RPMI8226 (cell line): ENCODE results near the gene PTGIR.

Experiments used
- DNase-seq: peaks from one replicate; pipeline ENCODE4 v3.0.0-alpha.2; 2015

Gene PTGIR, protein sequence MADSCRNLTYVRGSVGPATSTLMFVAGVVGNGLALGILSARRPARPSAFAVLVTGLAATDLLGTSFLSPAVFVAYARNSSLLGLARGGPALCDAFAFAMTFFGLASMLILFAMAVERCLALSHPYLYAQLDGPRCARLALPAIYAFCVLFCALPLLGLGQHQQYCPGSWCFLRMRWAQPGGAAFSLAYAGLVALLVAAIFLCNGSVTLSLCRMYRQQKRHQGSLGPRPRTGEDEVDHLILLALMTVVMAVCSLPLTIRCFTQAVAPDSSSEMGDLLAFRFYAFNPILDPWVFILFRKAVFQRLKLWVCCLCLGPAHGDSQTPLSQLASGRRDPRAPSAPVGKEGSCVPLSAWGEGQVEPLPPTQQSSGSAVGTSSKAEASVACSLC

GRCh38 chr19:46624958-46625661, at the start of gene PTGIR:
Gene PTGIR, minus strand, starts transcription at chr19:46625089. Its CDS starts 864 bp downstream, at chr19:46624225.
- peak; percentile 23 for DNase-seq

- DNase-seq = no peak
These were observed 45.9 kb upstream of the PTGIR start for GRCh38 chr19:46670813-46671212.

DNA sequence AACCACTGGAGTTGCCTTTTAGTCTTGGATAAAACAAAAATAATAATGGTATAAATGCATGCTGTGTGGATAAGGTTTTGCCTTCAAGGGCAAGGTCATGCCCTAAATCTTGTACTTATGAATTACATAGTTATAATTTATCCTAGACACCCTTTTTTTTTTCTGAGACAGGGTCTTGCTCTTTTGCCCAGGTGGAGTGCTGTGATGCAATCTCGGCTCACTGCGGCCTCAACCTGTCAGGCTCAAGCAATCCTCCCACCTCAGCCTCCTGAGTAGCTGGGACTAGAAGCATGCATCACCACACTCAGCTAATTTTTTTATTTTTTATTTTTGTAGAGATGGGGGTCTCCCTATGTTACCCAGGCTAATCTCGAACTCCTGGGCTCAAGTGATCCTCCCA, 43.8 kb upstream of the PTGIR start:
- DNase-seq = no peak

GRCh38 chr19:46665072-46665471, 40.2 kb upstream of the PTGIR start:
- DNase-seq = no peak

DNA sequence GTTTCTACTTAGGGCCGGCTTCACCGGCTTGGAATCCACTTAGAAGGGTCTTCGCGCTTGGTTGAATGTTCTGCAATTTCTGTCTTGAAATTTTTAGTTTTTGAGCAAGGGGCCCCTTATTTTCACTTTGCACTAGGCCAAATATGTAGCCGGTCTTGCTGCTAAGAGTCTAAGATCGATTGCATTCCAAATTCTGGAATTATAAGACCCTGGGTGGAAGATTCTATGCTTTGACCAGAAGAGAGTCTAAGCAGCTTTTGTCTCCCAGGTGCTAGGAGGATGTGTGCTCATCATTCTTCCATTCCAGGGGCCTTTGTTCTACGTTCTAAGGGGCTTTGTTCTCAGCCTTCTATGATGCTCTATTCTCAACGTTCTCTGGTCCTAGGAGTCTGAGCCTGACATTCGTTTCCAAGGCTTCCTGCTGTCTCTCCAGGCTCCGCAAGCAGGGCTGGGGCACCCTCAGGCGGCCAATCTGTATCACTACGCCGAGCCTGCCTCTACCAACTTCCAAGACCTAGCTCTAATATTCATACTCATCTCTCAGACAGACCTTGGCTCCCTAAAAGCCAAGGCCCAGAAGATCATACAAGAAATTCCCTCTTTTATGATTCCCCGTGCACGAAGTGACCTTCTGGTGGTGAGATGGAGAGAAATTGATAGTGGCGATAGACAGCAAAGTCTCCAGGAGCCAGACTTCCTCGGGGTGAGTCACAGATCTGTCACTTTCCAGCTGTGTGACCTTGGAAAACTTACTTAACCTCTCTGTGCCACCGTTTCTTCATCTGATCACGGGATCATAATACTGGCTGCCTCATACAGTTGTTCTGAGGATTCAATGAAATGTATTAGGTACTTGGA, 37.1 kb upstream of the PTGIR start:
- DNase-seq = peak; percentile 75

DNA sequence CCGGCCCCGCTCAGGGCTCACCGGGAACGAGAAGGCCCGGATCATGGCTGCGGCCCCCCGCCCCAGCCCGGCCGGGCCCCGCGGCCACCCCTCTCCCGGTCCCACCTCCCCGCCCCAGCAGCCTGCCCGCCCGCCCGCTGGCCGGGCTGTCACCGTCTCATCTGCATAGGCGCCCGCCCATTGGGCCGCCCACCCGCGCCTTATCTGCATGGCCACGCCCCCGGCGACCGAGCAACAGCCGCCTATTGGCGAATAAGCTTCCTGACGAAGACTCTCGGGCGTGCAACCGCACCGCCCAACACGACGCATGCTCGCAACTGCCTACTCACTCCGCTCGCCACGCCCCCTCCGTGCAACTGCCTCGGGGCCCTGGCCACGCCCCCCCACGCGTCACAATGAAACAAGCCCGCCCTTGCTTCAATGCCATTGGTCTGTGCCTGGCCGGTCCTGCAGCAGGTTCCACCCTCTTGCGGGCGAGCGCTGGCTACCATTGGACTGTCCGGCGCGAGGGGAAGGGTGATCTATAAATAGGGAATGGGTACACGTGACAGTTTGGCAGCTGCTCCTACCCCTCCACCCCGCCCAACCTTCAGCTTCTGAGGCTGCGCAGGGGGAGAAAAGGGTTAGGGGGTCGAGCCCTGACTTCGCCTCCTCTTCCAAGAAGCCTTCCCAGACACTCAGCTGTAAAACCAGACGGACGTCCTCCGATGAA, 36.3 kb upstream of the PTGIR start, which contains the start of gene DACT3:
DACT3 (minus strand) TSS at position 163 of the 712 bp plus-strand sequence; CDS start at position 45, 118 bp downstream.
- peak; percentile 99 for DNase-seq

- DNase-seq = no peak
These were observed 35.7 kb upstream of the PTGIR start for GRCh38 chr19:46660551-46661019.

GRCh38 chr19:46660008-46660517, 35.2 kb upstream of the PTGIR start:
- no peak for DNase-seq

DNA sequence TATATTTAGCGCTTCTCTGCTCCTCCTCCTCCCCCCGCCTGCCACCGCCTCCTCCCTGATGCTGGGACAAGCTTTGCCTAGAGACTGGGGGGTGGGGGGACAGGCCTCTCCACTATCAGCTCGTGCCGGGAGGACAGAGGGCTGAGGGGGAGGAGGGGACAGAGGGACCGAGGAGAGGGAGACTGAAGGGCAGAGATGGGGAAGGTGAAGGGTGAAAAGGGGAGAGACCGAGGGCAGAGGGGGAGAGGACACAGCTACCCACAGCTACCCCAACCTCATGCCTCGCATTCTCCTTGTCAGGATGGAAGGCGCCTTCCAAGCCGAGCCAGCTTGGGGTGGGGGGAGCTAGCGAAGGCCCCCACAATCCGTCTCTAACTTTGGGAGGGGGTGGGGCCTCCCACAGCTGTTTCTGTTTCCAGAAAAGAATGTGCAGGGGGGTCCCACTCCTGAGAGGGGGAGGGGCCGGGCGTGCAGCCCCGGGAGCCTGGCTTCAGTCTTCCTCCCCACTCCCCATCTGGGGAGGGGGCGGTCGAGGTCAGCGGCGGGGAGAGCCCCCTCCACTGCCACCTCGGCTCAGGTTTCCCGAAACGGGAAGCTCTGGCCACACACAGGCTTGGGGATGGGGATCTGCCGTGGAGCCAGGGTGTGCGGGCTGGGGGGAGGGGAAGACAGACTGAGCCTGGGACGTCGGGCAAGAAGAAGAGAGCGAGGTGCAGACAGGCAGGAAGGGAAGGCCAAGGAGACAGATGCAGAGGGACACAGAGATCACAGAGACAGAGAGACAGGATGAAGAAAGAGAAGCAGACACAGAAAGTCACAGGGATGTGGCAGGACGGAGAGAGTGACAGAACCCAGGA, 34.5 kb upstream of the PTGIR start:
- no peak for DNase-seq

- no peak for DNase-seq
These were observed 31.7 kb upstream of the PTGIR start for GRCh38 chr19:46656541-46656940.

DNA sequence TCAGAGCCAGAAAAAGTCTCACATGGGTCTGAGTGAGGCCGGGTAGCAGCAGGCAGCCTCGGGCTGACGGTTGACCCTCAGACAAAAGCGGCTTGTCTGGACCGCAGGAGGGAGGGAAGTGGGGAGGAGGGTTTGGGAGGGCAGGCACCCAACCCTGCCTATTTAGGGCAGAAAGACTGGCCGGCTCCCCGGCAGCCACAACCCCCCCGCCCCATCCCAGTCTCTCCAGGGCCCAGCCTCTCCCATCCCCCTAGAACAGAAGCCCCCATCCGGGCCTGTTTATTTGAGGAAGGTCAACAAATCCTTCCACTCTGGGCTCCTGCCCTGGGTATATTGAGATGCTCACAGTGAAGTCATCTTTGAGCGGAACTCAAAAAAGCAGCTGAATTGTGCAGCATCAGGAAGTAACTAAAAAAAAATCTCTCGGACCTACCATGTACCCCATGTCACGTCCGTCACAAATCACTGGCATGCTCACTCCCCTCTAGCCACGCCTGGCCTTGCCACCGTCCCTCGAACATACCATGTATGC, 29.8 kb upstream of the PTGIR start:
- DNase-seq = no peak

- no peak for DNase-seq
These were observed 25.6 kb upstream of the PTGIR start for GRCh38 chr19:46650445-46650844.

DNA sequence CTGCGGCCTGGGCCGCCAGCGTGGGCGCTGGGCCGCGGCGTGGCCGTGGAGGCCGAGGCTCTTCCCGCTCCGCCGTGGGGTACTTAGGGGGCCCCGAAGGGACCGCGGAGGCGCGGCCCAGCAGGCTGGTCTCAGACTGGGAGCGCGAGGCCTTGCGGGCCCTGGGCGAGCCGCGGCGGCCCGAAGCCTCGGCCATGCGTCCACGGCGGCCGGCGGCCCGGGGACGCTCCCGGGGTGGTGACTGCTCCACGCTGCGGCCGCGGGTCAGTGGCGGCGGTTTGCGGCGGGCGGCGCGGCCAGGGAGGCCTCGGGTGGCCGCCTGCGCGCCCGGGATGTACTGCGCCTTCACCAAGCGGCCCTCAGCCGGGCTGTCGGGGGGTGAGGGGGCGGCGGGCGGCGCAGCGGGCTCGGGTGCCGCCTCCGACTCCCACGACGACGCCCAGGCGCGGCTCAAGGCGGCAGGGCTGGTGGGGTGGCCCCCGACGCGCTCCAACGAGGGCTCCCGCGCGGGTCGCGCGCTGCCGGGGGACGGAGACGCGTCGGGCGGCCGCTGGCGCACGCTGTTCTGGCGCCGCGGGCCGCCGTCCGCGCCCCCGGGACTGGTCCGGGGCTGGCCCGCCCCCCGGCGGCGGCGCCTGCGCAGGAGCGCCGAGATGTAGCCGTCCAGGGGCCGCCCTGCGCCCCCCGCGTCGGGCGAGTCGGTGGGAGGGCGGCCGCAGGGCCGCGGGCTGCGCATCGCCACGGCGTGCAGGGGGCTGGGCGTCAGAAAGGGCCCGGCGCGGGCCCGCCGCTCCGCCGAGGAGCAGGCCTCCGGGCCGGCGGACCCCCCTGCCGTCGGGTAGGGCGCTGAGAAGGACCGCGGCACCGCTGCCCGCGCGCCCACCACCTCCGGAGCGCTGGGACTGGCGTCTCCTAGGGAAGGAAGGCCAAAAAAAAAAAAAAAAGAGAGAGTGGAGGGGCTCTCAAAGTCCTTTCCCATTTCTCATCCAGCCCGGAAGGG, 24.4 kb upstream of the PTGIR start:
- no peak for DNase-seq

GRCh38 chr19:46648060-46648960, 23.4 kb upstream of the PTGIR start:
- no peak for DNase-seq

DNA sequence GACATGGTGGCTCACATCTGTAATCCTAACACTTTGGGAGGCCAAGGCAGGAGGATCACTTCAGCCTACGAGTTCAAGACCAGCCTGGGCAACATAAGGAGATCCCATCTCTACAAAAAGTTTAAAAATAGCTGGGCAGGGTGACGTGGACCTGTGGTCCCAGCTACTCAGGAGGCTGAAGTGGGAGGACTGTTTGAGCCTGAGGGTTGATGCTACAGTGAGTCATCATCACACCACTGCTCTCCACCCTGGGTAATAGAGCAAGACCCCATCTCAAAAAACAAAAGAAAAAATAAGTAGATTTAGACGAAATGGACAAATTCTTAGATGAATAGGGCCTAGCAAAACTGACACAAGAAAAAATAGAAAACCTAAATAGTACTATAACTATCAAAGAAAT, 21.5 kb upstream of the PTGIR start:
- no peak for DNase-seq

DNA sequence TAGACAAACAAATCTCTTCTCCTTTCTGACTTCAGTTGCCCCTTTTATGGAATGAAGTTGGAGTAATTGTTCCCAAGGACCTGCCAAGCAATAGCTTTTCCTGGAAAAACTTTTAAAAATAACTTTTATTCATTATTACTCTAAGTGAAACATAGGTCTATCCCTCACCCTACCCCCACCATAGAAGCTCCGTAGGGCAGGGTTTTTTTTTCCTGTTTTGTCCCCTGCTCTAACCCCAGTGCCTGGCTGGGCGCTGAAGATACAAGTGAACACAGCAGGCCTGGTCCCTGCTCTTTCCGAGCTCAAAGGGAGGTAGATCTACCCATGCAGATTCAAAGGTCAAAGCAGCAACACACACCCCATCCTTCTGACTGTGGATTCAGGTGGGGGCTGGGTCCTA, 19.8 kb upstream of the PTGIR start:
- DNase-seq = no peak

DNA sequence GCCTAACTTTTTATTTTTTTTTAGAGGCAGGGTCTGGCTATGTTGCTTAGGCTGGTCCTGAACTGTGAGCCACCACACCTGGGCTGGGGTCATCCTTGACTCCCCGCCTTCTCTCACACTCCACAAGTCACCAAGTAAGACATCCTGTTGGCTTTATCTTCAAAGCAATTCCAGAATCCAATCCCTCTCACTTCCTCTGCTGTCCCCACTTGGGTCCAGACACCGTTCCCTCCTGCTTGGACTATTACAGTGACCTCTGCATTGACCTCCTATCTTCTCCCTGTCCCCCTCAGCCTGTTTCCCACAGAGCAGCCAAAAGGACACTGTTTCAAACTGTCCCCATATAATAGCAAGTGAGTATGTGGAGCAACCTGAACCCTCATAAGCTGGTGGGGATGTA, 15.8 kb upstream of the PTGIR start:
- no peak for DNase-seq

DNA sequence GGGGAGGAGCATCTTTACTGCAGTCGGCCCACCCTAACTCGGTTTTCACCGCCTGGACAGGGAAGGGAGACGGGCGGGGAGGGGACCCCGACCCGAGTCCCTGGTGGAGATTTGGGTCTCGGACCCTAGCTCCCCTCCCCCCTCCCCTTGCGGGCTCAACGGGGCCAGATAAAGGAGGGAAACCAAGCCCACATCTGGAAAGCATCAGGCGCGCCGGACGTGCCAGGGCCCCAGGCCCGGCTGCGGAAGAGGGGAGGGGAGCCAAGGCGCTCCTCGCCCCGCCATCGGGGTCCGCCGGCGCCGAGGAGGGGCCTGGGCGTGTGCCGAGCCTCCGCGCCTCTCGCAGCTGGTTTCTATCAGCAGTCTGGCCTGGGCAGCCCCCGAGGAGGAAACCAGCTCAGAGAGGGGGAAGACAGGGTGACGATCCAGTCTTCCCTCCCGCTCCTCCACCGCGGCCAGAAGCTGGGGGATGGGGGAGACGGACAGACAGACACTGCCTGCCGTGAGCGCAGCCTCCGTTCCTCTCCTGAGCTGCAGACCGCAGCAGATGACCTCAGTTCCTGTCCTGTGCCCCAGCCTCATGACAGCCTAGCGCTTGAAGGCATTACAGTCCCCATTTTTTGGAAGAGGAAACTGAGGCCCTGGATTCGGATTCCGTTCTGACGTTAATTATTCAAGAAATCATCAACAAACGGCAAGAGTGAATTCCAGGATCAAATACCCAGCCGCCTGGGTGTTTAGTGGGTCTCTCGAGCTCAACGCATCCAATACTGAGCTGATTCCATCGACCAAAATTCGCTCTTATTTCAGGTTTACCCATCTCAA, 14.7 kb upstream of the PTGIR start:
- peak; percentile 32 for DNase-seq
